PC-3 (cell line): ENCODE measurements around the gene RNF212B. TPM values are rescaled to one million over a fixed set of nuclear protein-coding genes. Genes with fewer than 3 reads are reported as not detected.

Experiments
- ATAC-seq: fragments of 200-7000 bp; cut with Tn5 transposase; 2 replicates; pipeline ENCODE4 v1.9.1; 2020; ENCODE audit warnings: mild to moderate bottlenecking, moderate library complexity
- BruUV-seq: library from RNA; stranded (reverse); fragments of 400-500 nt; replicated peaks from 2 replicates; lab custom pipeline; 2021; lab: Mats Ljungman, UMichigan
- CTCF ChIA-PET: fragments of 300-600 bp; sonication (Branson Sonifier 250); formaldehyde crosslinking; loops from one replicate; lab custom pipeline; 2022; ENCODE audit warnings: antibody characterized with exemption; lab: Charles Lee
- POLR2A ChIA-PET: fragments of 300-600 bp; sonication (Branson Sonifier 250); formaldehyde crosslinking; loops from one replicate; lab custom pipeline; 2022; ENCODE audit warnings: antibody characterized with exemption; ENCODE audit not compliant: unreplicated experiment; lab: Charles Lee
- DNase-seq: peaks from one replicate; pipeline ENCODE4 v3.0.0-alpha.2; 2015
- H2AFZ ChIP-seq: fragments of 300-600 bp; sonication (generic); 2 replicates; pipeline ENCODE4 v1.6.0; 2016; ENCODE audit warnings: antibody characterized with exemption, low read length
- H3F3A ChIP-seq: fragments of 300-600 bp; sonication (generic); one replicate; pipeline ENCODE4 v1.6.0; 2017; ENCODE audit warnings: antibody characterized with exemption, low read length, control low read depth, mild to moderate bottlenecking; ENCODE audit not compliant: unreplicated experiment
- H3K27ac ChIP-seq: fragments of 300-600 bp; sonication (generic); 2 replicates; pipeline ENCODE4 v1.5.1; 2016; ENCODE audit warnings: mild to moderate bottlenecking, low read length
- H3K27me3 ChIP-seq: fragments of 300-600 bp; sonication (generic); 2 replicates; pipeline ENCODE4 v1.6.1; 2016; ENCODE audit warnings: low read length, mixed read lengths
- H3K36me3 ChIP-seq: fragments of 300-600 bp; sonication (generic); 2 replicates; pipeline ENCODE4 v1.6.1; 2016; ENCODE audit warnings: low read depth, mixed run types, low read length, mixed read lengths
- H3K4me1 ChIP-seq: fragments of 300-600 bp; sonication (generic); 2 replicates; pipeline ENCODE4 v1.5.1; 2016; ENCODE audit warnings: low read length; ENCODE audit not compliant: insufficient read depth
- H3K4me2 ChIP-seq: fragments of 300-600 bp; sonication (generic); 2 replicates; pipeline ENCODE4 v1.6.0; 2016; ENCODE audit warnings: low read length
- H3K4me3 ChIP-seq: fragments of 300-600 bp; sonication (generic); 2 replicates; pipeline ENCODE4 v1.5.1; 2016; ENCODE audit warnings: mild to moderate bottlenecking, low read length, mixed read lengths
- H3K79me2 ChIP-seq: fragments of 300-600 bp; sonication (generic); 2 replicates; pipeline ENCODE4 v1.6.1; 2017; ENCODE audit warnings: low read length, mixed read lengths
- H3K9ac ChIP-seq: fragments of 300-600 bp; sonication (generic); 2 replicates; pipeline ENCODE4 v1.6.0; 2016; ENCODE audit warnings: mild to moderate bottlenecking, low read length
- H3K9me2 ChIP-seq: fragments of 300-600 bp; sonication (generic); replicated peaks from 2 replicates; pipeline ENCODE4 v1.6.1; 2016; ENCODE audit warnings: mixed run types, low read length, mixed read lengths
- H3K9me3 ChIP-seq: fragments of 300-600 bp; sonication (generic); 2 replicates; pipeline ENCODE4 v1.6.1; 2016; ENCODE audit warnings: low read length, mixed read lengths
- H4K20me1 ChIP-seq: fragments of 300-600 bp; sonication (generic); 2 replicates; pipeline ENCODE4 v1.6.1; 2016; ENCODE audit warnings: low read length, mixed read lengths
- EZH2 ChIP-seq: fragments of 300-600 bp; sonication (generic); IDR thresholded peaks from one replicate; pipeline ENCODE4 v1.6.1; 2017; ENCODE audit warnings: antibody characterized with exemption, mild to moderate bottlenecking, low read length; ENCODE audit not compliant: unreplicated experiment
- EZH2phosphoT487 ChIP-seq: fragments of 300-600 bp; sonication (generic); IDR thresholded peaks from 2 replicates; pipeline ENCODE4 v1.6.1; 2018; ENCODE audit warnings: mild to moderate bottlenecking, antibody characterized with exemption, low read length, borderline replicate concordance
- intact Hi-C: fragments of 100-400 bp; cut with micrococcal nuclease; formaldehyde crosslinking; loops from 2 replicates; pipeline ENCODE4 v1.9.0; 2023
- total RNA-seq: library from RNA; depleted of rRNA; stranded (reverse); fragments of >200 nt; gene quantifications from 2 replicates; pipeline ENCODE4 v1.2.3, GENCODE V29; 2014
- TF ChIP-seq, protein P1 (sequence below): fragments of 300-600 bp; sonication (generic); conservative IDR thresholded peaks from 2 replicates; pipeline ENCODE4 v1.5.1; 2017; ENCODE audit warnings: antibody characterized with exemption, low read depth, mild to moderate bottlenecking, low read length

The RNF212B gene
- total RNA-seq, 1 experiment from 2014 or later = not detected

DNA sequence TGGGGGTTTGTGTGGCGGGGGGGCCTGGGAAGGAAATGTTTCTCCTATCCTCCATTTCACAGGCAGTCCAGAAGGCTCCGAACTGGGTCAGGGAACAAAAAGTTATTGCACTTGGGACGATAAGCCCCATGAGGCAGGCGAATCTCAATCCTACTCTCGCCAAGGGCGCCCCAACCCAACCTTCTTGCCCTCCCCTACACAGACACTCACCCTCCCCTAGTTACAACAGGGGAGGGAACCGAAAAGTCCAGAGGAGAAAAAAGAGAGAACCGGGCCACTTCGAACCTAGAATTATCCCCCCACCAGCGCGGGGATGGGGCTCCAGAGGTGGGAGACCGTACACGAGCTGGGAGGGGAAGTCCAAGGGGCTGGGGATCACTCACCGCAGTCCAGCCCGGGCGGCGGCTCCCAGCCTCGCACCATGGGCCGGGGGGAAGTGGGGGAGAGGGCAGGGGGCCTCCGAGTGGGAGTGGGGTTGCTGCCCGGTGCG is 47.8 kb downstream of the RNF212B start:
- H2AFZ ChIP-seq = peak overlapping the region; percentile 99
- peak overlapping the region; percentile 100 for H3K4me3 ChIP-seq
- DNase-seq (no peak), ATAC-seq (peak; percentile 26)
- H3K4me1 ChIP-seq = peaks cover 20% of the 10 kb centered on the region
- H3K27ac ChIP-seq = no peak overlapping the region
- no peaks in the 10 kb centered on the region for H3K9me3 ChIP-seq
- no peaks in the 10 kb centered on the region for H3F3A ChIP-seq
- H3K9ac ChIP-seq = peak overlapping the region; percentile 92
- no peaks in the 10 kb centered on the region for H4K20me1 ChIP-seq
- BruUV-seq = no TSS peak
- H3K79me2 ChIP-seq = peaks cover 27% of the 10 kb centered on the region
- ChIA-PET POLR2A (interaction anchor here (0.6 to 0.9 kb wide), 3 partner anchors 15 to 829 kb away, joined by 4 to 26 read pairs (median 6); partner anchors contain the start of genes DCAF11, NRL and PPP1R3E), CTCF (interaction anchor here (1.3 kb wide), 1 partner anchor 15 kb away, joined by 8 read pairs; no protein-coding TSS in a partner anchor)
- intact Hi-C loops = loop anchor here (1.0 to 5.0 kb wide), 2 partner anchors 16 to 163 kb away; no protein-coding TSS in a partner anchor
- H3K27me3 ChIP-seq = no peaks in the 10 kb centered on the region
- H3K4me2 ChIP-seq = peak overlapping the region; percentile 95
- no peaks in the 10 kb centered on the region for H3K36me3 ChIP-seq
- no peak for TF ChIP-seq EZH2
- no peak for TF ChIP-seq EZH2phosphoT487
- TF ChIP-seq, protein P1, sequence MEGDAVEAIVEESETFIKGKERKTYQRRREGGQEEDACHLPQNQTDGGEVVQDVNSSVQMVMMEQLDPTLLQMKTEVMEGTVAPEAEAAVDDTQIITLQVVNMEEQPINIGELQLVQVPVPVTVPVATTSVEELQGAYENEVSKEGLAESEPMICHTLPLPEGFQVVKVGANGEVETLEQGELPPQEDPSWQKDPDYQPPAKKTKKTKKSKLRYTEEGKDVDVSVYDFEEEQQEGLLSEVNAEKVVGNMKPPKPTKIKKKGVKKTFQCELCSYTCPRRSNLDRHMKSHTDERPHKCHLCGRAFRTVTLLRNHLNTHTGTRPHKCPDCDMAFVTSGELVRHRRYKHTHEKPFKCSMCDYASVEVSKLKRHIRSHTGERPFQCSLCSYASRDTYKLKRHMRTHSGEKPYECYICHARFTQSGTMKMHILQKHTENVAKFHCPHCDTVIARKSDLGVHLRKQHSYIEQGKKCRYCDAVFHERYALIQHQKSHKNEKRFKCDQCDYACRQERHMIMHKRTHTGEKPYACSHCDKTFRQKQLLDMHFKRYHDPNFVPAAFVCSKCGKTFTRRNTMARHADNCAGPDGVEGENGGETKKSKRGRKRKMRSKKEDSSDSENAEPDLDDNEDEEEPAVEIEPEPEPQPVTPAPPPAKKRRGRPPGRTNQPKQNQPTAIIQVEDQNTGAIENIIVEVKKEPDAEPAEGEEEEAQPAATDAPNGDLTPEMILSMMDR = no peak
- no peaks in the 10 kb centered on the region for H3K9me2 ChIP-seq

DNA sequence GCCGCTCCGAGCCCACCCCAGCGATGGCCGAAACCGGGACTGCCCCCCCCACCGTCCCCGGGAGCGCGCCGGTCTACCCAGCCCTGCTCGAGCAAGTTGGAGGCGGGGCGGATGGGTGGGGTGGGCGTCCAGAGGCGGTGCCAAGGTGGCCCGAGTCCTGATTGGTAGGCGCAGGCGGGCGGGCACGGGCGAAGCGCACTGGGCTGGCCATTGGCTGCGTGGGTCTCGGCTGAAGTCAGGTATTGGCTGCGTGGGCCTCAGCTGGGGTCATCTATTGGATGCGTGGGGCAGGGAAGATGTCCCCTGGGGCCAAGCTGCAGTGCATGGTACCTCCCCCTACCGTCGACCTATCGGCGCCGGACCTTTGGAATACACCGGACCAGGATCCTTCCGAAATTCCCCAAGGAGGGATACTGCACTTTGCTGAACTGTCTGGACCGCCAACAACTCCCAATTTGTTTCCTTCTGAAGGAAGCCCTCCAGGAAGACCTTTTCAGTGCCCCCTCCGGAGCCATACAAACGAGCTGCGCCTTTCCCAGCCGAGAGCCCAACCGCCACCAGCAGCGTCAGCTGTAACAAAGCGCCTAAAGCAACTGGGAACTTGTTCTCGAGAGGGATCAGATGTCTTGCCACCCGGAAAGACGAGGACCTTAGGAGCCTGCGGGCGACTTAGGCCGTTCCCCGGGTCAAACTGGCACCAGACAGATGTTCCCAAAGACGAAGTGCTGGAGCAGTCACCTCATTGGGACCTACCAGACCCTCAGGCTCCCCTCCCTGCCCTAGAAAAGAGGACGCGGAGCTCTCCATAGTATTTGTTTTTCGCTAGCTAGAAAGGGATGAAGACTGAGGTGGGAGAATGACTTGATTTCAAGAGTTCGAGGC is 48.5 kb downstream of the RNF212B start, which contains the start of gene HOMEZ:
TSS of gene HOMEZ (minus strand) at position 113 of the 882 bp plus-strand sequence. CDS start 180 bp downstream, outside the sequence.
- Histone ChIP-seq H3K36me3 (no peaks in the 10 kb centered on the region), H3K9ac (peak within 1 kb of the TSS; percentile 92), H4K20me1 (no peaks in the 10 kb centered on the region), H3K27me3 (no peaks in the 10 kb centered on the region), H3K79me2 (peaks cover 27% of the 10 kb centered on the region), H3K27ac (peak within 1 kb of the TSS; percentile 50), H2AFZ (peak within 1 kb of the TSS; percentile 99), H3K9me3 (no peaks in the 10 kb centered on the region), H3K9me2 (no peaks in the 10 kb centered on the region), H3F3A (no peaks in the 10 kb centered on the region), H3K4me1 (peaks cover 20% of the 10 kb centered on the region), H3K4me2 (peak within 1 kb of the TSS; percentile 95), H3K4me3 (peak within 1 kb of the TSS; percentile 100)
- BruUV-seq = TSS peak; percentile 98
- DNase-seq (peak; percentile 98), ATAC-seq (peak; percentile 98)
- intact Hi-C loops = loop anchor here (1.0 to 5.0 kb wide), 2 partner anchors 15 to 164 kb away; no protein-coding TSS in a partner anchor
- no peak for TF ChIP-seq EZH2phosphoT487
- TF ChIP-seq, protein P1 = no peak
- TF ChIP-seq EZH2 = no peak
- POLR2A ChIA-PET = interaction anchor here (0.6 to 1.0 kb wide), 5 partner anchors 14 to 35 kb away, joined by 4 to 6 read pairs (median 6); partner anchors contain the start of genes BCL2L2, PABPN1 and PPP1R3E
- CTCF ChIA-PET = interaction anchor here (0.8 to 1.3 kb wide), 2 partner anchors 14 to 166 kb away, joined by 4 to 8 read pairs; no protein-coding TSS in a partner anchor
